GM12892 (cell line): ENCODE results near the gene ATR.

ENCODE experiments used
- POLR2A ChIP-seq: IDR thresholded peaks from 2 replicates; pipeline ENCODE4 v1.6.1; 2011; ENCODE audit warnings: low read depth, low read length, control low read depth
- POLR2AphosphoS5 ChIP-seq: IDR thresholded peaks from 2 replicates; pipeline ENCODE4 v1.6.1; 2011; ENCODE audit warnings: low read depth, low read length, control low read depth
- TAF1 ChIP-seq: IDR thresholded peaks from 2 replicates; pipeline ENCODE4 v1.6.1; 2011; ENCODE audit warnings: low read depth, mild to moderate bottlenecking, control low read depth, low read length, borderline replicate concordance

GRCh38 chr3:142553741-142554140 lies 24.8 kb downstream of the ATR start:
- TF ChIP-seq POLR2A (no peak), POLR2AphosphoS5 (no peak), TAF1 (no peak)
